COLO668 (cell line): ENCODE results near the gene CHFR.
"Not testable (repeated sequence)": the region's sequence is repeated elsewhere in the genome, so short reads cannot be mapped to it uniquely, and the experiment has no call there.

Experiments
- DNase-seq: peaks from one replicate; lab custom pipeline; 2025; ENCODE audit not compliant: unreplicated experiment; lab: John Stamatoyannopoulos, UW

The CHFR gene

DNA sequence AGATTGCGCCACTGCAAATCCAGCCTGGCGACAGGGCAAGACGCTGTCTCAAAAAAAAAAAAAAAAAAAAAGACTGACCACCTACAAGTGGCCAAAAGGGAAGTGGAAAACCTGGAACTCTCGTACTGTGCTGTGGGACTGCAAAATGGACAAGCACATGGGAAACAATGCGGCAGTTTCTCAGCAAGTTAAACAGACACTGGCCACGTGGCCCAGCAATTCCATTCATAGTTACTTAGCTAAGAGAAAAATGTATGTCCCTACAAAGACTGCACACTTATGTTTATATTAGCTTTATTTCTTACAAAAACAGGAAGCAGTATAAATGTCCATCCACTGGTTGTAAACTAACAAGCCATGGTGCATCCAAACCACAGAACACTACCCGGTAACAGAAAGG is 5.6 kb downstream of the CHFR start:
- DNase-seq: no peak

GRCh38 chr12:132874620-132875019 is 12.8 kb downstream of the CHFR start:
- not testable (repeated sequence) for DNase-seq

DNA sequence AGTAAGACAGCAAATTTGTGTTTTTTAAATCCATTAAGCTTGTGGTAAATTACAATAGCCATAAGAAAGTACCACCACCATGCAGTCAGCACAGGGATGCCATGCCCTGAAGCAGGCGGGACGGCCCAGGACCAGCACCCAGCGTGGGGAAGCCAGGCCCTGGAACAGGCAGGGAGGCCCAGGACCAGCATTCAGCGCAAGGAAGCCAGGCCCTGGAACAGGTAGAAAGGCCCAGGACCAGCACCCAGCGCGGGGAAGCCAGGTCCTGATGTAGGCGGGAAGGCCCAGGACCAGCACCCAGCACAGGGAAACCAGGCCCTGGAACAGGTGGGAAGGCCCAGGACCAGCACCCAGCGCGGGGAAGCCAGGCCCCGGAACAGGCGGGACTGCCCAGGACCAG is 13.2 kb downstream of the CHFR start:
- DNase-seq: no peak

- DNase-seq: no peak
These were observed 13.7 kb downstream of the CHFR start for GRCh38 chr12:132873724-132874123.

- DNase-seq: no peak
These were observed 14.4 kb downstream of the CHFR start for GRCh38 chr12:132872975-132873421.

GRCh38 chr12:132872073-132872855 is 15.1 kb downstream of the CHFR start:
- DNase-seq: no peak

- DNase-seq: no peak
These were observed 17.9 kb downstream of the CHFR start for GRCh38 chr12:132869551-132869950.

GRCh38 chr12:132866251-132866828 is 21.1 kb downstream of the CHFR start:
- no peak for DNase-seq

DNA sequence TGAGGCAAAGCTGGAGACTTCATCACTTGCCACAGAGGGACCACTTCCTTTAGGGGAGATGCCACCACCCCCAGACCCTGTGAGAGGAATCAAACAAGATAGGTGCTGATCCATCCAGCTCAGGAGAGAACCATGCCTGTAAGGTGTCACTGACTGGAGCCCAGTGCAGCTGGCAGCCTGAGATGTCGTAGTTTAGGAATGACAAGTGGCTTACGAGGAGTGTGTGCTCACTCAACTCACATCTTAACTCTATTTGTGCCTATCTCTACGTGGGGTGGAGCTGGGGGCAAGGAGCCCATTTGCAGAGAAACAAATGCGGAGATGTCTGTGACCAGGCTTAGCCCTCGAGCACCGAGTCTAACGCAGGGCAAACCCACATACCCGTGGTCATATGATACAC is 25.8 kb downstream of the CHFR start:
- no peak for DNase-seq

GRCh38 chr12:132858718-132859266 is 28.6 kb downstream of the CHFR start:
- DNase-seq: no peak

GRCh38 chr12:132857019-132857418 is 30.4 kb downstream of the CHFR start:
- not testable (repeated sequence) for DNase-seq

- no peak for DNase-seq
These were observed 30.8 kb downstream of the CHFR start for GRCh38 chr12:132856581-132856980.

GRCh38 chr12:132855211-132855610 is 32.2 kb downstream of the CHFR start:
- not testable (repeated sequence) for DNase-seq

DNA sequence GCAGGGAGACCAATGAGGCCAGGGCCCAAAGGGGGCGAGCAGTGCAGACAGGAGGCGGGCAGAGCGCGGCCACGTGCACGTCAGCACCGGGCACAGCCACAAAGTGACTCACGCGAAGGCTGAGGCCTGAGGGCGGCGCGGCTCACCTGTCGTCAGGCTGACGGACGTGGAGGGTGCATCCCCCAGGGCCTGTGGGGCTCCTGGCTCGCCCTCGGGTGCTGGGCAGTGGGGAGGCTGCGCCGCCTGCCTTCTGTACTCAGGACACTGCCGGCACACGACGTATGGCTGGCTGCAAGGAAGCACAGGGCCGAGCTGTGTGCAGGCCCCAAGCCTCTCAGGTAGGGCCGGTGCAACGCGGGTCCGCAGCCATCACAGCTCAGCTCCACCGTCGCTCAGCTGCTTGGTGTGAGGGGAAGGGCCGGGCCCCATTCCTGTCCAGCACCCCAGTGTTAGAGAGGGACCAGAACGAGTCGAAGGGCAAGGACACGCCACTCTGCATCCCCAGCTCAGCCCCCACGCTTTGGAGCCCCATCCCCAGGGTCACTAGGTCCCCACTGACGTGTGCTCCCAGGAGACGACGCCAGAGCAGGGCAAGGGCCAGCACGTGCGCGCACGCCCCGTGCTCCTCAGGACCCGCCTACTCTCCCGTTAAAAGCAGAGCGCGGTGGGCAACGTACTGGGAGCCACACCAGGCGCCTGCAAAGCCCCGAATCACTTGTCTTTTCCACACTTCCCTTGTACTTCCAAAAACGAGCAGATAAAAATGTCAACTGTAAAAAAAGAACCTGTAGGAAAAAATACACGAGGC is 33.9 kb downstream of the CHFR start:
- no peak for DNase-seq

DNA sequence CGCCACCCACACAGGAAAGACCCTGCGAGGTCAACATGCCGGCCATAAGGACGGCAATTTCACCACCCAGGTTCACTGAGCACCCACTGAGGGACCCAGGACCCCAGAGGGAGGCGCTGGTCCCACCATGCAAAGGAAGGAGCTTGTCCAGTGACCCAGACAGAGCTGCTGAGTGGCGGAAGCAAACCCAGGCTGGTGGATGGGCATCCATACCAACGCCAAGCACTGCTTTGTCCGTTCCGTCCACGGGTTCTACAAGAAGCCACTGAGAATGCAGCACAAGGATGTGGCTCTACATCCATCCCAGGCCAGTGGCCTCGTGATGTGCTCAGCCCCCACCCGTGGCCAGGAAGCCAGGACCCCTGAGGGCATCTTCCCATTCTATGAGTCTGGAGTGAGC is 34.9 kb downstream of the CHFR start:
- no peak for DNase-seq

- no peak for DNase-seq
These were observed 35.9 kb downstream of the CHFR start for GRCh38 chr12:132851465-132851864.

GRCh38 chr12:132850291-132850690 is 37.1 kb downstream of the CHFR start:
- DNase-seq: no peak

DNA sequence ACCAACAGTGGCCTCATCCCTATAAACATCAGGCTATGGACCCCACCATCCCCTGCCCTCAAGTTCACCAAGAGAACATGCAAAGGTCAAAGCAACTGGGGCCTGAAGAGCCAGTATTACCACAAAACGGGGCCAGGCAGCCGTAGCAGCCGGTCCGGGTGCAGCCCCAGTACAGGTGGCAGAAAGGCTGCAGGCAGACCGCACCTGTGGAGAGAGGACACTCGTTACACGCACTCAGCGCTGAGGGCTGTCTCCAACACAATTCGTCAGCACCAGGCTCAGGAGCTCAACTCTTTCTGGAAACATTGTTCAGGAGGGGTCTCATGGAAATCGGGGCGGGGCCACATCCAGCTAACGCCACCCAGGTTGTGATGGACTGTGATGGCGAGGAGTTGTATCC is 38.9 kb downstream of the CHFR start:
- DNase-seq: no peak

GRCh38 chr12:132847363-132848356 is 39.7 kb downstream of the CHFR start:
- no peak for DNase-seq

DNA sequence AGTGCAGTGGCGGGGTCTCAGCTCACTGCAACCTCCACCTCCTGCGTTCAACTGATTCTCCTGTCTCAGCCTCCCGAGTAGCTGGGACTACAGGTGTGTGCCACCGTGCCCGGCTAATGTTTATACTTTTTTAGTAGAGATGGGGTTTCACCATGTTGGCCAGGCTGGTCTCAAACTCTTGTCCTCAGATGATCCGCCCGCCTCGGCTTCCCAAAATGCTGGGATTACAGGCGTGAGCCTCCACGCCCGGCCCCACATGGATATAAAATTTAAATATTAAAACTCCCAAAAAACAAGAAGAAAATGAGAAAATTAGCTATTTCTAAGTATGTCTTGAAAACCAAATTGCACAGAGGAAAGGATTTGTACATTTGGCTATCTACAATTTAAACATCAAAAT is 42.7 kb downstream of the CHFR start:
- DNase-seq: not testable (repeated sequence)
